SIG-M5 treated with dmso at 0.1 percent for 504 hours (cell line): Measurements from ENCODE around the gene EPHA3.

ENCODE experiments used
- DNase-seq: peaks from one replicate; lab custom pipeline; 2025; ENCODE audit not compliant: unreplicated experiment; lab: John Stamatoyannopoulos, UW

EPHA3 gene

DNA sequence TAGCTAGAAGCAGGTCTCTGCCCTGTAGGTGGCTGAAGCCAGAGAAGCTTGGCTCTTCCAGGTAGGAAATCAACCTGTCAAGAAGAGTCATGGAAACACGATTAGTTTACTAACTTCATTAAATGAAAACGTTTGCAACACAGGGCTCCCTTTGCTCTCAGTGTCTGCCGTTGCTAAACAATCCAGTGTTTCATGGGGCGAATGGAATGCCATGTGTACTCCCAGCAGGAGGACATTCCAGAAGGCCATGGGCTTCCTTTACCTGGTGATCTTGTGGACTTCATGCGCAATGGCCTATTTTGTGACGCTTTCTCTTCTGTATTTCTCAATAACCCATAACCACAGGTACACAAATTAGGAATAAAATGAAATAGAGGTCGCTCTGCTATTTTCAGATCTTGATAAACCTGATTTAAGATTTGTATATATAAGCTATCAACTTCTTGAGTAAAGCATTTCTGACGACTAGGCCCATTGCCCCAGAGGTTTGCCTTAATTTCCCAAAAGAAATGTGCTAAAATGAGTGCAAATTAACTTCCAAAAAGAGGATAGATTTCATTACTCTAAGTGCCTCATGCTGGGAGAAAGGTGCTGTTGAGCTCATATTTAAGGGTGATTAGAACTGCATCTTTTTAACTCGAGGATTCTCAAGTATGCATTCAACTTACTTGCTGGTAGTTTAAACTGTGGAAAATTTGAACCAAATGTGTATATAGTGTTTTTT, 171.0 kb downstream of the EPHA3 start:
- no peak for DNase-seq

DNA sequence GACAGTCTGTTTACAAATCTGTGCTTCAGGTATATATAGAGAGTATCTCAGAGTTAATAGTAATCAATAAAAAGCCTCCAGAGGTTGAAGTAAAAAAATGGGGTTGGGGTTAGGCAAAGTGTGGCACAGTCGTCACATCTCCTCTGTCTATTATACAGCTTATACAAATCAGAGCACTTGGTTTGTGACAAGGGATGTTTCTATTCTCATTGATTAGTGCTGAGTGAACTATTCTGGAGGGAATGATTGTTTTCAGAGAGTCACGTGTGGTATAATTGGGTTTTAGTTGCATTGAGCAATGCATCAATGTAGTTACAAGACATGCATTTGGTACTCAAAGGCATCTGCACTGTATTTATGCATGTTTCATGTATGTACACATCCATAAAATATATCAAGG, 172.9 kb downstream of the EPHA3 start:
- no peak for DNase-seq

DNA sequence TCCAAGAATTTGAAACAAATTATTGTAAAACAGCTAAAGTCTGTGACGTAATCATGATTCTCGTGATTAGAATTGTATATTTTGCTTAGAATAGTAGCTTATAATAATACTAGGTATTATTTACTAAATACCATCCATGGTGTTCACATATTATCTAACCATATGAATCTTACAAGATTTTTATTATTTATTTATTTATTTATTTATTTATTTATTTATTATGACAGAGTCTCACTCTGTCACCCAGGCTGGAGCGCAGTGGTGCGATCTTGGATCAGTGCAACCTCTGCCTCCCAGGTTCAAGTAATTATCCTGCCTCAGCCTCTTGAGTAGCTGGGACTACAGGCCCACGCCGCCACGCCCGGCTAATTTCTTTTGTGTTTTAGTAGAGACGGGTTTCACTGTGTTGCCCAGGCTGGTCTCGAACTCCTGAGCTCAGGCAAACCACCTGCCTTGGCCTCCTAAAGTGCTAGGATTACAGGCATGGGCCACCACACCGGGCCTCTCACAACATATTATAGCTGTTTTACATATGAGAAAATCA, 173.5 kb downstream of the EPHA3 start:
- DNase-seq = no peak

DNA sequence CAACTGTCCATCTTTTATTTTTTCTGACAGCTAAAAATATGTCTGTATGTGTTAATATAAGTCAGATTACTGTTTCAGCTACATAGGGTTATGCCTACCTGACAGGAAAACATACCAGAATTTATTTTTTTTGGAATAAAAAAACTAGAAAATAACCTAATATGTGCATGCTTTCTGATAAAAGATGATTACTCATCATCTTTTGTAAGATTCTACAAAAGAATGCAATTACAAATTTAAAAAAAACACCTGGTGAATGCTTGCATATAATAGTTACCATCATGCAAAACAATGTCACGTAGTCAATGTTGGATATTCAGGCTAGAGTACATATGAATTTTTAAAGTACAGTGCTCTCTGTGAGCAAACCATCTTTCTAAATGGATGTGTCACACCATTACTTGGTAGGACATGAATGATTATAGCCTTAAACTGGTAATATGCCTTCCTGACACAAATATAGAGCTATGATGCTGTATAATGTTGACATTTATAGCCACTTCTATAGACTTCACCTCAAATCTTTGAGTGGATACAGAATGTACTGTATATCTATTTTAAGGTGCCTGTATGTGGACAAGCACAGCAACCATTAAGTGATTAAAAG, 180.6 kb downstream of the EPHA3 start:
- DNase-seq = no peak

DNA sequence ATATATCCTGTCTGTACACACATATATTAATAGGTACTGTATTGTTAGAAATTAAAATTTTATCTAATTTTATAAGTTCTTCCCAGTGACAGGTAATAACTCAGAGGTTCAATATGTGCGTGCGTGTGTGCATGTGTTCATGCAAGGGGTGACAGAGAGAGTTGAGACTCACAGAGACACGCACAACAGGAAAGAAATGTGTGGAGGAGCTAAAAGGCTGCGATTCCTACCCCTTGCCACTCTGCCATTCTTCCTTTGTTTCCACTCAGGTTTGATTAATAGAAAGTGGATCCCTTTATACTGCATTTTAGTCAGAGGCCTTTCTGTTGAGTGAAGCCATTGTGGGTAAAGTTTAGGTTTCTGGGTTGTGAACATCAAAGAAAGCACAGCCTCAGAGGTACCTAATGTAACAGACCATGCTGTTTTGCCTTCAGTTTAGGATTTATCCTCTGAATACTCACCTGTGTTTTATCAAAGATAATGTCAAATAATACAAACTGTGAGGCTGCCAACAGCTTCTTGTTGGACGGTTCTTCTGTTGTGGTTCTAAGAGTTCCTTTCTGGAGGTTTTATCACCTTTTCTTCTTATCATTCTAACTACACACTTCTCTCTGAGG, 182.3 kb downstream of the EPHA3 start:
- no peak for DNase-seq

DNA sequence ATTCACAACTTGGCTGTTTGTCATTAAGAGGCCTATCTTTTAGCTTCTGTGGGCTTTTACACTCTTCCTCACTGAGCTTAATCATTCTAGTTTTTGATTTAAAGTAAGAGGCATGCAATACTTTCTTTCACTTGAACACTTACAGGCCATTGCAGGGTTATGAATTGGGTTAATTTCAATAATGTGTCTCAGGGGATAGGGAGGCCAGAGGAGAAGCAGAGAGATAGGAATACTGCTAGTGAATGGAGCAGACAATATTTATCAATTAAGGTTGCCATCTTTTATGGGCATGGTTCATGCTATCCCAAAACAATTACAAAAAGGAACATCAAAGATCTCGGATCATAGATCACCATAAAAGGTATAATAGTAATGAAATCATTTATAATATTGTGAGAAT, 189.8 kb downstream of the EPHA3 start:
- DNase-seq = no peak

DNA sequence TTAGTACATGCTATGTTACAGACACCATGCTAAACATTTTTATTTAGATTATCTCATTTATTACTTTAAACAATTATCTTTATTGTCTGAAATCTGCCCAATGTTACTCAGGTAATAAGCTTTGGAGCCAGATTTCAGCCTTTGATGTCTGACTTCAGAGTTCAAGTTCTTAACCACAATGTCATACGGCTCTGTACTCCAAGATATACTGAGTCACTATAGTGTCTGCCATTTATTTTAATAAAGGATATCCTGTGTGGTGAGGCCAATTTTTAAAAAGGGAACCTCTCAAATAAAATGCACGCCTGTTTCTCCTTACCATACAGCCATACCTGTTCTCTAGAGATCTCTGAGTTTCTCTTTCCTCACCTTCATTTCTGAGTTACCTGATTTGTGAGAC, 193.1 kb downstream of the EPHA3 start:
- DNase-seq = no peak

DNA sequence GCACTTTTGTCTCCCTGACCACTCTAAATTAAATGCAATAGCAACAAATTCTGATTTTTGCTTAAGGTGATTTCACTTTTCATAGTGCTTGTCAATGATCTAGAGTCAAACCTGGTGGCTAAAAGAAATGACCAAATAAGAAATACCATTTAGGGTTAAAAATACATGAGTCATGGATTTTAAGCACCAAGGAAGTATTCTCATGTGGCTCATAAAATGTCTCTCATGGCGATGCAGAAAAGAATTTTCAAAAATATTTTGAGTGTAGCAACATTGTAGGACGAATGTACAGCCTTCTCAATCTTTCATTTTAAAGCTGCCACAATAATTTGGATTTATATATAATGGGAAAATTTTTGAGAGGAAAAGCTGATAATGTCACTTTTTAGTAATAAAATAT, 193.6 kb downstream of the EPHA3 start:
- DNase-seq = no peak

DNA sequence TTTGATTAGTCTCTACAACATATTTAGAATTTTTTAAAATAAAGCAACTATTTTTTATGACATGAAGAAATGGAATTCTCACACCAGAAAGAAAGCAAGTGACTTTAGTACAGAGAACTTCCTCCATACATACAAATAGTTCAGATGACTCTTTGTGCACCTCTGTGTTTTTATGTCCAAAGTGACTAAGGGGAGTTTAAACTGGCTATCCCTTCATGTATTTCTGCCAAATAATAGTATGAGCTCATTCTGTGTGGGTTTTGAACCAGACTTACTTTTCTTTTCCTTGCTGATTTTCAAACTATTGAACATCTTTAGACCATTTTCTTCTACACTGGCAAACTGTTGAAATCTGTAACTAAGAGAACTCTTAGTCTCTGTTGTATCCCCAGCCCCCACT, 196.3 kb downstream of the EPHA3 start:
- no peak for DNase-seq

DNA sequence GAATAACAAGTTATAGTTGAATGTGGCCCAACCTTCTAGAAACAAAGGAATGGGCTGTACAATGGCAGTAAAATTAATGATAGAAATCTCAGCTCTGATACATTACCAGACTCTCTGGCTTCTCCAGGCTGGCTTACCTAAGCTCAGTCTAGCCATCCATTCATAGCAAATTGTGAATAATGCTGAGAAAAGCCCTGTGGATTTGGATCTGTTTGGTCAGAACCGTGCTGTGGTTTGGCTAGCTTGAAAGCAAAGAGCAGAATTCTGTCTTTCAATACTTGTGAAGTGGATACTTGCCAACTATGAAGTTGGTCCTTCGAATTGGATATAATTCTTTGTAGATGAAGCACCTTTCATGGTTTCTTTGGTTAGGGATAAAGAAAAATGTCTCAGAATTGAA, 199.1 kb downstream of the EPHA3 start:
- no peak for DNase-seq

DNA sequence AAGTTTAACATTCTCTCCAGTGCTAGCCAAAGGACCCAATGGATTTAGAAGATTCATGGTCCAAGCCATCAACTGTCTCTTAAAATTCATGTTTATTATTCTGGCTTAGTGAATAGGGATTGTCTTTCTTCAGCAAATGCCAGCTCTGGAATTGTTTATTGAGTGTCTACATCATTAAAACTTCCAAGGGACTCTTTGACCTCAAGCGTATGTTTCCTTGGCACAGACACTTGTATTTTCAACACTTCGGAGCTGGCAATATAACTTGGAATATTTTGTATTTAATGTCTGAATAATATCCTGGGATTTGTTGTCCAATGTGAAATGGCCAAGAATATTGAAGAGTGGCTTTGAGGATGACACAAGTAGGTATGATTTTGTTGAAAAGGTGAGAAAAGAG, 204.2 kb downstream of the EPHA3 start:
- no peak for DNase-seq

DNA sequence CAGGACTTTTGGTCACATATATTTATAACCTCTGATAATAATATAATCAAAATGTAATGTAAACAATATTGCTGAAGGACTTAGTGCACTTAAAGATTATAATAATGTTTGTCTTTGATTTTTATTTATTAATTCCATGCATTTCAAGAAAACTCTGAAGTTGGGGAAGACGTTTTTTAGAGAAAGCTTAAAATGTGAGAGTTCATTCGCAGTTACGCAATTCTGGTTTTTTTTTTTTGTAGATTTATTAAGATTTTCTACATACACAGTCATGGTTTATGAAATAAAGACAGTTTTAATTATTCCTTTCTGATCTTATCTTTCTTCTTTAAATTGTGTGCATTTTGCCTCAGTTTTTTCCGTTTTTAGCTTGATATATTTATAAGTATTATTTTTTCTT, 204.7 kb downstream of the EPHA3 start:
- DNase-seq = no peak

DNA sequence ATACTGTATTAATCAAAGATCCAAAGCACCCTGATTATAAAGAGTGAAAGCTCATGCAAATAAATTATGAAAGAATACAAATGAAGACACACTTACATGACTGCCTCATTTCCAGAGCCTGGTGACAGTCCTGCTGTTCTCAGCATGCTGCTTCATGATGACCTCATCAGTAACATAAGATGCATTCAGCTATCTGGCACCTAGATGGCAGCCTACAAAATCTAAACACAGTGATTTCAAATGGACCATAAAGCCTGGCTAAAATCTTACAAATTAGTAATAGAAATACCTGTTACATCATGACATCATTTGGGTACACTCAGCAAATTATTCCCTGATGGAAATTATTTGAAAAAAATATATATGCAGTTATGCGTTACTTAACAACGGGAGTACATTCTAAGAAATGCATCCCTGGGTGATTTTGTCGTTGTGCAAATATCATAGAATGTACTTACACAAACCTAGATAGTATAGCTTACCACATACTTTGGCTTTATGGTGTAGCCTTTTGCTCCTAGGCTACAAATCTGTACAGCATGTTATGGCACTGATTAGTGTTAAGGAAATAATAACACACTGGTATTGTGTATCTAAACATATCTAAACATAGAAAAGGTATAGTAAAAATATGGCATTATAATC, 207.2 kb downstream of the EPHA3 start:
- peak; percentile 52 for DNase-seq

DNA sequence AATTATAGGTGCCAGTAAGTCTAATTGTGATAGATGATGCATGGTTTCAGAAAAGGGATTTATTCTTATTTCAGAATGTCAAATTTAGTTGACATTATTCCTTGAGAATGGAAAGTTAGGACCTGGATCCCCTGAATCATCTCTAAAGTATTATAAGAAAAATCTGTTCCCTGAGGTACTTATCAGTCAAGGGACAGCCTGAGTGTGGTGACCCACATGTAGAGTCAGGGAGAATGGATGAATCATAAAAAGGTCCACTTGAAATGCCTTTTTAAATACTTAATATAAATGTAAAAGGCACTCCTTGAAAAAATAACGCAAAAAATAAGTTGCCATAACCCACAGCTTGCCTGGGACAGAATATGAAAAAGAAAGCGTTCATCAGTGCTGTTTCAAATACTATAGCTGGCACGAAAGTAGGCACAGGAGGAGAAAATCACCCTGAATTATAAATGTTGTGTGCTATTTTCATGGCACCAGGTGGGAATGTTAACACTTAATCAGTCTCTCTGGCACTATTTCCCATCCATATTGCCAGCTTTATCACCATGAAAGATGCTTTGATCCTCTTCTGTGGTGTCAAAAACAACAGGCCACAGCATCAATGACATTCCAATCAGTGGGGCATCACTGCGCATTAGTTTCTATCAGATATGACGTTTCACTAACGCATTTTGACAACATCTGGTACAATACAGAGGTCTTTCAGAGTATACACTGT, 208.5 kb downstream of the EPHA3 start:
- DNase-seq = no peak

DNA sequence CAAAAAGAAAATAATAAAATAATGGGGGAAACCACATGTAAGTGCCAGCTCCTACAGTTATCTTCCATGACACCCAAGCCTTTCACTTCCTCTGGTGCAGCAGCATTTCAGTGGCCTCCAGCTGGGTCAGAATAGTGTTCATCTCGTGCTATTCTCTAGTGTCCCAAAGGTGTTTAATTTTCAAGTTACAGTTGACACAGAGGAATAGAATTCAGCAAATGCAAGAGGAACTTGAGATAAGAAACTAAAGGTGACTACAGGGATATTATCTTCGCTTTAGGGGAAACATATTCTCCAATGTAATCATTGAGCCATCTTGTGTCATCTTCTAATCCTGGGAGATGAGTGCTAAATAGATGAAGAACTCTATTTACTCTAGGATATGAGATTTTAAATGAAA, 212.8 kb downstream of the EPHA3 start:
- no peak for DNase-seq

DNA sequence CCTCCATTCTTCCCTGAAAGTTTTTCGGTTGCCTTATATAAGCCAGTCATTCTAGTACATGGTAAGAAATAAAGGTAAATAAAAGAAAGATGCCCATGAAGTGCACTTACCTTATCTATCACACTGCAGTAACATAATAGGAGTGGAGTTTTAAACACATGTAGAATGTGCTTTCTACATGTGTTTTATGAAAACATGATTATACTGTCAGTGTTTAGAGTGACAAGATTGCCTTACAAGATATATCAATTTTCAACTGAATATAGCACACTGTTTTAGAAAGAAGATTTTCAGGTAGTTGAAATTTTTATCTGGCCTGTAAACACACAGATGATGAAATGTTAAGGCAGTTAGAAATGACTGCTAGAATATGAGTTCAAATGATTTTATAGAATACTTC, 219.6 kb downstream of the EPHA3 start:
- DNase-seq = no peak

DNA sequence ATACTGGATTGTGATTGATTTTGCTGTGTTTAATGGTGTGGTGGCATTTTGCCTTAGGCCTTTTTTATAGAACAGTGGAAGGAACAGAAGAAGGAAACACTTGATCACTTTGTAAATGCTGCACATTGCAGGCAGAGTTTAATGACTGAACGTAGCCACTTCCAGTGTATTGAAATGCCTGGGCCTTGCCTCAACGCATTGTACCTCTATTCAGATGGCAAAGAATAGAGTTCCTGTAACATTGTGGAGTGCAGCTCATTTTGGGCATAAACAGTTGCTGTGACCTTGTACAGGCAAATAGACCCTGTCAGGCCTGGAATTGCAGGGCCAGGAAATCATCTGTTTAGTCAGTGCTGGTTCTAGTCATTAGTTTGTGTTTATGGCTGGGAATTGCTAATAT, 225.0 kb downstream of the EPHA3 start:
- DNase-seq = no peak

DNA sequence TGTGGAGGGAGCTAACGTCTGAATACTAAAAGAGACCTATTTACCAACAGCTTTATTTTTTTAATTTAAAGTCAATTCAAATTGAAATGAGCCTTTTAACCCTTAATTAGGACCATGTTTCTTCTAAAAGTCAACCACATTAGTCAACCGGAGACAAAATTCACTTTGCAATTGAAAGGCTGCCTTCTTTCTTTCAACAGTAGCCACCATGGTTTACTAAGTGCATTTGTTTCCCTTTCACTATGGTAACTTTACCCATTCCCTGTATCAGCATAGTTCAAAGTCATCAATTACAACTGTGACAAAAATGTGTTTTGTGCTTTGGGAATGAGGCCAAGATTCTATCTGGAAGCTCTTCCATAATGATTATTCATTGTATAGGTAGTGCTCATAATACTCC, 225.4 kb downstream of the EPHA3 start:
- DNase-seq = no peak

DNA sequence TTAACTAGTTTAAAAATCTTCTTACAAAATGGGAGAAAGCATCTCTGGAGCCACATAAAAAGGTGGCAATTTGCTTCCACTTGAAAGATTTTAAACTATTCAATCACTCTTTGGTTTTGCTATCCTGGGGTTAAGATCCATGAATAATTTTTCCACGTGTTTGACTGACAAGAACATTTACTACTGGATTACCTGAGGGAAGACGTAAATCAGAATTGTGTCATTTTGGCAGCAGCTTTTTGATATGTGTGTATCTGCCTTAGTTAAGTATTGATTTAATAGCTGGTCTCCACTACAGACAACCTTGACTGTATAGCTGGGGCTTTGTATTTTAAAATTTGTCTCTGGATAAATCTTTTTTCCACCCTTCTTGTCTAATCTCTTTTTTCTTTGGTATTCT, 228.3 kb downstream of the EPHA3 start:
- no peak for DNase-seq

DNA sequence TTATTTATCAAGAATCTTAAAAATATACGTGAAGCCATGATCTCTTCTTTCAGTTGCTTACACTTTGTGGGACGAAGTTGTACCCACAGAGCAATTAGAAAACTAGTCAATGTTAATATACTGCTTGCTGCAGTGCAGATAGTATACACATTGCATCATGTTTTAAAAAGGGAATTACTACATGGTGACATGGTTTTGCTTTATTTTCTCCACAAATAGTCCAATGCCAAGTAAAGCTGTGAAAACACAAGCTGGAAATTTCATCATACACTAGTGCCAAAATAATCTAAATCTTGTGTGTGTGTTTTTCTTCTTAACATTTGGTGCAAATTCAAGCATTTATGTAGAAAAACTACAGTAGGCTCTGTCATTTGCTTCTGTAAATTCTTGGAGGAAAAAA, 233.0 kb downstream of the EPHA3 start:
- no peak for DNase-seq

DNA sequence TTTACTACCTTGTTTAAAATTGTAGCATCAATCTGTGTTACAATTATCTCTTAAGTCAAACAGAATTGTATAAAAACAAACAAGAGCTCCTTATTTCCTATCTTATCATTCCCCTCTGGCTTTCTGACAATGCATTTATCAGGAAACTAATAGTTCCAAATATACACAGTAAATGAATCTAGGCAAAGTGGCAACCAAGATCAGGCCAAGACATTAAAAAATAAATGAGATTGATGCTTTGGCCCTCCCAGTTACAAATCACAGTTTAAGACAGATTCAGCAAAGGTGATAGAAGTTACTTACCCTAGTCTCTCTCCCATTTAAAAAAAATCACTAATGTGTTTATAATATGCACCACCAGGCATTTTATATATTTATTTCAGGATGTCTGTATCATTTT, 236.7 kb downstream of the EPHA3 start:
- no peak for DNase-seq
